Tibial artery (tissue), 4 donors: ENCODE results near the gene ZNF660.

Experiments
- DNase-seq, 2 donors: peaks; one replicate each; pipeline ENCODE4 v3.0.0-alpha.2; 2019
- H3K27ac ChIP-seq, 2 donors: fragments of 200-600 bp; sonication (generic) in 1 of 2; 1 replicate in 1 of 2; 2 replicates in 1 of 2; pipeline ENCODE4 v1.5.1; 2018 to 2019; ENCODE audit warnings: mild to moderate bottlenecking in 1 of 2
- H3K27me3 ChIP-seq, 2 donors: fragments of 200-600 bp; sonication (generic) in 1 of 2; one replicate each; pipeline versions ENCODE4 v1.5.1 to v1.6.0; 2016 to 2019
- H3K36me3 ChIP-seq, 3 donors: fragments of 200-600 bp; sonication (generic) in 2 of 3; one replicate each; pipeline ENCODE4 v1.5.1; 2016 to 2019; ENCODE audit warnings: mild to moderate bottlenecking in 2 of 3
- H3K4me1 ChIP-seq, 4 donors: fragments of 200-600 bp; sonication (generic) in 2 of 4; 1 replicate in 3 of 4; 2 replicates in 1 of 4; pipeline ENCODE4 v1.5.1; 2016 to 2019
- H3K4me3 ChIP-seq, 2 donors: fragments of 200-600 bp; sonication (generic) in 1 of 2; 1 replicate in 1 of 2; 2 replicates in 1 of 2; pipeline ENCODE4 v1.5.1; 2018 to 2019; ENCODE audit warnings: mild to moderate bottlenecking in 2 of 2
- H3K9me3 ChIP-seq, 3 donors: fragments of 200-600 bp; sonication (generic) in 1 of 3; one replicate each; pipeline ENCODE4 v1.5.1; 2016 to 2019
- intact Hi-C: fragments of 100-400 bp; cut with DNase I; formaldehyde crosslinking; loops from one replicate; pipeline ENCODE4 v1.15.0; 2023; ENCODE audit warnings: low total_unique reads
- TF ChIP-seq, protein P1 (sequence below), 2 experiments: fragments of 200-600 bp in 1 of 2; fragments of 450-650 bp in 1 of 2; IDR thresholded peaks; one replicate each; pipeline ENCODE4 v1.5.1; 2017 to 2019; ENCODE audit warnings: antibody characterized with exemption in 2 of 2, mild to moderate bottlenecking in 1 of 2, moderate library complexity in 1 of 2

Gene ZNF660

GRCh38 chr3:44628716-44629115 lies 44.0 kb downstream of the ZNF660 start:
- peaks cover 40 to 47% (median 46%) of the 10 kb centered on the region in 3 donors for H3K36me3 ChIP-seq
- H3K9me3 ChIP-seq = no peaks in the 10 kb centered on the region
- H3K27me3 ChIP-seq = no peaks in the 10 kb centered on the region
- intact Hi-C loops = loop anchor here (10.0 kb wide), 1 partner anchor 304 kb away; no protein-coding TSS in a partner anchor
- H3K4me1 ChIP-seq = peaks cover 0 to 13% (median 10%) of the 10 kb centered on the region in 4 donors
- TF ChIP-seq, protein P1, sequence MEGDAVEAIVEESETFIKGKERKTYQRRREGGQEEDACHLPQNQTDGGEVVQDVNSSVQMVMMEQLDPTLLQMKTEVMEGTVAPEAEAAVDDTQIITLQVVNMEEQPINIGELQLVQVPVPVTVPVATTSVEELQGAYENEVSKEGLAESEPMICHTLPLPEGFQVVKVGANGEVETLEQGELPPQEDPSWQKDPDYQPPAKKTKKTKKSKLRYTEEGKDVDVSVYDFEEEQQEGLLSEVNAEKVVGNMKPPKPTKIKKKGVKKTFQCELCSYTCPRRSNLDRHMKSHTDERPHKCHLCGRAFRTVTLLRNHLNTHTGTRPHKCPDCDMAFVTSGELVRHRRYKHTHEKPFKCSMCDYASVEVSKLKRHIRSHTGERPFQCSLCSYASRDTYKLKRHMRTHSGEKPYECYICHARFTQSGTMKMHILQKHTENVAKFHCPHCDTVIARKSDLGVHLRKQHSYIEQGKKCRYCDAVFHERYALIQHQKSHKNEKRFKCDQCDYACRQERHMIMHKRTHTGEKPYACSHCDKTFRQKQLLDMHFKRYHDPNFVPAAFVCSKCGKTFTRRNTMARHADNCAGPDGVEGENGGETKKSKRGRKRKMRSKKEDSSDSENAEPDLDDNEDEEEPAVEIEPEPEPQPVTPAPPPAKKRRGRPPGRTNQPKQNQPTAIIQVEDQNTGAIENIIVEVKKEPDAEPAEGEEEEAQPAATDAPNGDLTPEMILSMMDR (IDR thresholded peaks at IDR 0.05) = no peak
- H3K4me3 ChIP-seq = no peak overlapping the region
- no peak overlapping the region for H3K27ac ChIP-seq
- no peak for DNase-seq

GRCh38 chr3:44632193-44632592 lies 47.4 kb downstream of the ZNF660 start:
- H3K36me3 ChIP-seq = peaks cover 75 to 82% (median 80%) of the 10 kb centered on the region in 3 donors
- H3K27ac ChIP-seq = no peak overlapping the region
- DNase-seq = no peak
- TF ChIP-seq, protein P1 (IDR thresholded peaks at IDR 0.05) = no peak
- peaks cover 0 to 7% (median 0%) of the 10 kb centered on the region in 3 donors for H3K9me3 ChIP-seq
- intact Hi-C loops = no loop called here
- peaks cover 0 to 3% (median 0%) of the 10 kb centered on the region in 4 donors for H3K4me1 ChIP-seq
- H3K4me3 ChIP-seq = no peak overlapping the region
- H3K27me3 ChIP-seq = no peaks in the 10 kb centered on the region

DNA sequence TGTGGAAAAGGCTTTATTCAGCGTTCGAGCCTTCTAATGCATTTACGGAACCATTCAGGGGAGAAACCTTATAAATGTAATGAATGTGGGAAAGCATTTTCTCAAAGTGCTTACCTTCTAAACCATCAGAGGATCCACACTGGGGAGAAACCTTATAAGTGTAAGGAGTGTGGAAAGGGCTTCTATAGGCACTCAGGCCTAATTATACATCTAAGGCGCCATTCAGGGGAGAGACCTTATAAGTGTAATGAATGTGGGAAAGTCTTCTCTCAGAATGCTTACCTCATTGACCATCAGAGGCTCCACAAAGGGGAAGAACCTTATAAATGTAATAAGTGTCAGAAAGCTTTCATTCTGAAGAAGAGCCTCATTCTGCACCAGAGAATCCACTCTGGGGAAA lies 57.6 kb downstream of the ZNF660 start:
- Histone ChIP-seq H3K27me3 (no peaks in the 10 kb centered on the region), H3K4me1 (no peaks in the 10 kb centered on the region), H3K27ac (no peak overlapping the region), H3K36me3 (peaks cover 61 to 69% (median 63%) of the 10 kb centered on the region in 3 donors), H3K9me3 (peaks cover 0 to 69% (median 37%) of the 10 kb centered on the region in 3 donors), H3K4me3 (no peak overlapping the region)
- no peak for DNase-seq
- TF ChIP-seq, protein P1 (IDR thresholded peaks at IDR 0.05) = no peak
- intact Hi-C loops = no loop called here

DNA sequence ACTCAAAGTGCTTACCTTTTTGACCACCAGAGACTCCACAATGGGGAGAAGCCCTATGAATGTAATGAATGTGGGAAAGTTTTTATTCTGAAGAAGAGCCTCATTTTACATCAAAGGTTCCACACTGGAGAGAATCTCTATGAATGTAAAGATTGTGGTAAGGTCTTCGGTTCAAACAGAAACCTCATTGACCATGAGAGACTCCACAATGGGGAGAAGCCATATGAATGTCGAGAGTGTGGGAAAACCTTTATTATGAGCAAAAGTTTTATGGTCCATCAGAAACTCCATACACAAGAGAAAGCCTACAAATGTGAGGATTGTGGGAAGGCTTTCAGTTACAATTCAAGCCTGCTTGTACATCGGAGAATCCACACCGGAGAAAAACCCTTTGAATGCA lies 58.3 kb downstream of the ZNF660 start:
- Histone ChIP-seq H3K36me3 (peaks cover 54 to 62% (median 57%) of the 10 kb centered on the region in 3 donors), H3K4me3 (no peak overlapping the region), H3K27ac (no peak overlapping the region), H3K27me3 (no peaks in the 10 kb centered on the region), H3K4me1 (peaks cover 0 to 4% (median 0%) of the 10 kb centered on the region in 4 donors), H3K9me3 (peaks cover 0 to 65% (median 37%) of the 10 kb centered on the region in 3 donors)
- intact Hi-C loops = no loop called here
- no peak for DNase-seq
- TF ChIP-seq, protein P1 (IDR thresholded peaks at IDR 0.05) = no peak

DNA sequence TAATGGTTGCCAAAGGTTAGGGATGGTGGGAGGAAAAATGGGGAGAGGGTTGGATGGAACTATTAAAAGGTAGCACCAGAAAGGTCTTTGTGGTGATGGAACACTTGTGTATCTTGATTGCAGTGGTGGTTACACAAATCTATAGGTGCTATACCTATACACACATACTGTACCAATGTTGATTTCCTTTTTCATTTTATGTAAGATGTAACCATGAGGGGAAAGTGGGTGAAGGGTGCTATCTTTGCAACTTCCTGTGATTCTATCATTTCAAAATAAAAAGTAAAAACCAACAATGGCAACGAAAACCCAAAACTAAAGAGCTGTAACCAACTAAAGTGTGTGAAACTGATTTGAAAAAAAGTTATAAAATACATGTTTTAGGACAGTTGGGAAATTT lies 63.0 kb downstream of the ZNF660 start:
- DNase-seq = no peak
- Histone ChIP-seq H3K27me3 (no peaks in the 10 kb centered on the region), H3K9me3 (peaks cover 0 to 20% (median 12%) of the 10 kb centered on the region in 3 donors), H3K4me3 (no peak overlapping the region), H3K36me3 (peaks cover 29 to 38% (median 31%) of the 10 kb centered on the region in 3 donors), H3K4me1 (peaks cover 0 to 16% (median 2%) of the 10 kb centered on the region in 4 donors), H3K27ac (no peak overlapping the region)
- TF ChIP-seq, protein P1 (IDR thresholded peaks at IDR 0.05) = no peak
- intact Hi-C loops = no loop called here
